ENCODE data around the gene SMIM33.

GRCh38 chr5:139514486-139514856 is 43.7 kb downstream of the SMIM33 start:
- TF ChIP-seq, protein P1, sequence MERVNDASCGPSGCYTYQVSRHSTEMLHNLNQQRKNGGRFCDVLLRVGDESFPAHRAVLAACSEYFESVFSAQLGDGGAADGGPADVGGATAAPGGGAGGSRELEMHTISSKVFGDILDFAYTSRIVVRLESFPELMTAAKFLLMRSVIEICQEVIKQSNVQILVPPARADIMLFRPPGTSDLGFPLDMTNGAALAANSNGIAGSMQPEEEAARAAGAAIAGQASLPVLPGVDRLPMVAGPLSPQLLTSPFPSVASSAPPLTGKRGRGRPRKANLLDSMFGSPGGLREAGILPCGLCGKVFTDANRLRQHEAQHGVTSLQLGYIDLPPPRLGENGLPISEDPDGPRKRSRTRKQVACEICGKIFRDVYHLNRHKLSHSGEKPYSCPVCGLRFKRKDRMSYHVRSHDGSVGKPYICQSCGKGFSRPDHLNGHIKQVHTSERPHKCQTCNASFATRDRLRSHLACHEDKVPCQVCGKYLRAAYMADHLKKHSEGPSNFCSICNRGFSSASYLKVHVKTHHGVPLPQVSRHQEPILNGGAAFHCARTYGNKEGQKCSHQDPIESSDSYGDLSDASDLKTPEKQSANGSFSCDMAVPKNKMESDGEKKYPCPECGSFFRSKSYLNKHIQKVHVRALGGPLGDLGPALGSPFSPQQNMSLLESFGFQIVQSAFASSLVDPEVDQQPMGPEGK (CRISPR knock-in tag; IDR thresholded peaks at IDR 0.05; ENCODE audit: borderline replicate concordance): no peak
- TF ChIP-seq BACH2 (CRISPR knock-in tag; IDR thresholded peaks at IDR 0.05; ENCODE audit: borderline replicate concordance): no peak
- no peak for TF ChIP-seq ZNF565 (CRISPR knock-in tag; conservative IDR thresholded peaks at IDR 0.05; ENCODE audit: low read depth)
- no peak for TF ChIP-seq ZFP30 (CRISPR knock-in tag; IDR thresholded peaks at IDR 0.05)
- TF ChIP-seq ZFP3 (CRISPR knock-in tag; IDR thresholded peaks at IDR 0.05): no peak
- TF ChIP-seq CSDC2 (CRISPR knock-in tag; IDR thresholded peaks at IDR 0.05): no peak
- TF ChIP-seq, protein P2, sequence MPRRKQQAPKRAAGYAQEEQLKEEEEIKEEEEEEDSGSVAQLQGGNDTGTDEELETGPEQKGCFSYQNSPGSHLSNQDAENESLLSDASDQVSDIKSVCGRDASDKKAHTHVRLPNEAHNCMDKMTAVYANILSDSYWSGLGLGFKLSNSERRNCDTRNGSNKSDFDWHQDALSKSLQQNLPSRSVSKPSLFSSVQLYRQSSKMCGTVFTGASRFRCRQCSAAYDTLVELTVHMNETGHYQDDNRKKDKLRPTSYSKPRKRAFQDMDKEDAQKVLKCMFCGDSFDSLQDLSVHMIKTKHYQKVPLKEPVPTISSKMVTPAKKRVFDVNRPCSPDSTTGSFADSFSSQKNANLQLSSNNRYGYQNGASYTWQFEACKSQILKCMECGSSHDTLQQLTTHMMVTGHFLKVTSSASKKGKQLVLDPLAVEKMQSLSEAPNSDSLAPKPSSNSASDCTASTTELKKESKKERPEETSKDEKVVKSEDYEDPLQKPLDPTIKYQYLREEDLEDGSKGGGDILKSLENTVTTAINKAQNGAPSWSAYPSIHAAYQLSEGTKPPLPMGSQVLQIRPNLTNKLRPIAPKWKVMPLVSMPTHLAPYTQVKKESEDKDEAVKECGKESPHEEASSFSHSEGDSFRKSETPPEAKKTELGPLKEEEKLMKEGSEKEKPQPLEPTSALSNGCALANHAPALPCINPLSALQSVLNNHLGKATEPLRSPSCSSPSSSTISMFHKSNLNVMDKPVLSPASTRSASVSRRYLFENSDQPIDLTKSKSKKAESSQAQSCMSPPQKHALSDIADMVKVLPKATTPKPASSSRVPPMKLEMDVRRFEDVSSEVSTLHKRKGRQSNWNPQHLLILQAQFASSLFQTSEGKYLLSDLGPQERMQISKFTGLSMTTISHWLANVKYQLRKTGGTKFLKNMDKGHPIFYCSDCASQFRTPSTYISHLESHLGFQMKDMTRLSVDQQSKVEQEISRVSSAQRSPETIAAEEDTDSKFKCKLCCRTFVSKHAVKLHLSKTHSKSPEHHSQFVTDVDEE (CRISPR knock-in tag; IDR thresholded peaks at IDR 0.05): no peak
- TF ChIP-seq, protein P3, sequence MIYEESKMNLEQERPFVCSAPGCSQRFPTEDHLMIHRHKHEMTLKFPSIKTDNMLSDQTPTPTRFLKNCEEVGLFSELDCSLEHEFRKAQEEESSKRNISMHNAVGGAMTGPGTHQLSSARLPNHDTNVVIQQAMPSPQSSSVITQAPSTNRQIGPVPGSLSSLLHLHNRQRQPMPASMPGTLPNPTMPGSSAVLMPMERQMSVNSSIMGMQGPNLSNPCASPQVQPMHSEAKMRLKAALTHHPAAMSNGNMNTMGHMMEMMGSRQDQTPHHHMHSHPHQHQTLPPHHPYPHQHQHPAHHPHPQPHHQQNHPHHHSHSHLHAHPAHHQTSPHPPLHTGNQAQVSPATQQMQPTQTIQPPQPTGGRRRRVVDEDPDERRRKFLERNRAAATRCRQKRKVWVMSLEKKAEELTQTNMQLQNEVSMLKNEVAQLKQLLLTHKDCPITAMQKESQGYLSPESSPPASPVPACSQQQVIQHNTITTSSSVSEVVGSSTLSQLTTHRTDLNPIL (CRISPR knock-in tag; IDR thresholded peaks at IDR 0.05; ENCODE audit: low read depth): no peak
- TF ChIP-seq ZC3H10 (CRISPR knock-in tag; IDR thresholded peaks at IDR 0.05): no peak
- no peak for TF ChIP-seq RARB (CRISPR knock-in tag; IDR thresholded peaks at IDR 0.05)
- TF ChIP-seq SNAI2 (CRISPR knock-in tag; IDR thresholded peaks at IDR 0.05): no peak
- TF ChIP-seq ISL1 (CRISPR knock-in tag; IDR thresholded peaks at IDR 0.05): no peak

Data from SK-N-SH treated with all-trans-retinoic acid at 6 μM for 48 hours (cell line).